NCI-H2081 (cell line): Measurements from ENCODE around the gene CR1.
"Not testable (repeated sequence)": the region's sequence is repeated elsewhere in the genome, so short reads cannot be mapped to it uniquely, and the experiment has no call there.

Experiments
- DNase-seq, 2 experiments: peaks; one replicate each; lab custom pipeline; 2025; lab: John Stamatoyannopoulos, UW

The CR1 gene

GRCh38 chr1:207503950-207504349 lies 8.0 kb downstream of the CR1 start:
- no peak for DNase-seq

- no peak for DNase-seq
Observed at GRCh38 chr1:207504438-207504837, 8.5 kb downstream of the CR1 start.

GRCh38 chr1:207510444-207510843 lies 14.5 kb downstream of the CR1 start:
- no peak for DNase-seq

- no peak for DNase-seq
Observed at GRCh38 chr1:207514890-207515289, 18.9 kb downstream of the CR1 start.

DNA sequence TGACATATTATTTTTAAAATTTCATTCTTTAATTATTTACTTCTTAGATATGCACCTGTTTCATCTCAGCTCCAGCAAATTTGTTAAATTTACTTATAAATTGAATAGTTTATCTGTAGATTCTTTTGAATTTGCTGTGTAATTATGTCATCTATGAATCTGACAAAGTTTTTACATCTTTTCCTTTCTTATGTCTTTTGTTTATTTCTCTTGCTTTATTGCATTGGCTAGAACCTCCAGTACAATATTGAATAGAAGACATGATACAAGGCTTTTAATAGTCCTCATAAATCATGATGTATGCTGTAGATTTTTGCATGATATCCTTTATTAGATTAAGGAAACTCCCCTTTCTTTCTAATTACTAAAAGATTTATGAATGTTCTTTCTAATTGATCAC lies 20.8 kb downstream of the CR1 start:
- DNase-seq, result no peak

GRCh38 chr1:207518608-207519236 lies 22.8 kb downstream of the CR1 start:
- no peak for DNase-seq

DNA sequence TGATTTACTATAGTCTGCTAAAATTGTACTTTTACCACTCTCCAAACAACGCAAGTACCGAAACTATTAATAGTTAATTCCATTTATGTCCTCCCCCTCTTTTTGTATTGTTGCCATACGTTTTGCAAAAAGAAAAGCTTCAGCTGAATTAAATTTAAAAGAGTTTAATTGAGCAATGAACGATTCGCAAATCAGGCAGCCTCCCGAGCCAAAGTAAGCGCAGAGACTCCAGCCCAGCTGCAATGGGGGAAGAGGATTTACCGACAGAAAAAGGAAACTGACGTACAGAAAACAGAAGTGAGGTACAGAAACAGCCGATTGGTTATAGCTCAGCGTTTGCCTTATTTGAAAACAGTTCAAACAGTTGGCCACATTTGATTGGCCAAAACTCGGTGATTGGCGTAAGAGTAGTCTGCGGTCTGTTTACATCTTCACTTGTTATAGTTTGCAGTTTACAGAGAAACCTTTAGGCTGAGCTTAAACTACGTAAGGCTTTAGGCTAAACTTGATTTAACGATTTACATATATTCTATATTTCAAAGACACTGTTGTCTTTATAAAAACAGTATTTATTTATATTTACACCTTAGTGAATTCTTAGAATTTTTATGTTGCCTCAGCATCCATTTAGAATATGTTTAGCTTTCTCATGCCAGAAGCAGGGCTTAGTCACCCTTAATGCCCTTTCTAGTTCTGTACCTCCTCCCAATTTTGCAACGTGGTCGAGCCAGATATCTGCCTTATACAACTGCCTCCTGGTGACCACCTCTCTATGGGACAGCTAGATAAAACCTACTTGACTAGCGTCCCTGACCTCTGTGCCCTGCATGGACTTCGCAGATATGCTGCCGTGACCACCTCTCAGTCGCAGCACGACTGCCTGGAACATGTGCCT lies 23.8 kb downstream of the CR1 start:
- no peak for DNase-seq

DNA sequence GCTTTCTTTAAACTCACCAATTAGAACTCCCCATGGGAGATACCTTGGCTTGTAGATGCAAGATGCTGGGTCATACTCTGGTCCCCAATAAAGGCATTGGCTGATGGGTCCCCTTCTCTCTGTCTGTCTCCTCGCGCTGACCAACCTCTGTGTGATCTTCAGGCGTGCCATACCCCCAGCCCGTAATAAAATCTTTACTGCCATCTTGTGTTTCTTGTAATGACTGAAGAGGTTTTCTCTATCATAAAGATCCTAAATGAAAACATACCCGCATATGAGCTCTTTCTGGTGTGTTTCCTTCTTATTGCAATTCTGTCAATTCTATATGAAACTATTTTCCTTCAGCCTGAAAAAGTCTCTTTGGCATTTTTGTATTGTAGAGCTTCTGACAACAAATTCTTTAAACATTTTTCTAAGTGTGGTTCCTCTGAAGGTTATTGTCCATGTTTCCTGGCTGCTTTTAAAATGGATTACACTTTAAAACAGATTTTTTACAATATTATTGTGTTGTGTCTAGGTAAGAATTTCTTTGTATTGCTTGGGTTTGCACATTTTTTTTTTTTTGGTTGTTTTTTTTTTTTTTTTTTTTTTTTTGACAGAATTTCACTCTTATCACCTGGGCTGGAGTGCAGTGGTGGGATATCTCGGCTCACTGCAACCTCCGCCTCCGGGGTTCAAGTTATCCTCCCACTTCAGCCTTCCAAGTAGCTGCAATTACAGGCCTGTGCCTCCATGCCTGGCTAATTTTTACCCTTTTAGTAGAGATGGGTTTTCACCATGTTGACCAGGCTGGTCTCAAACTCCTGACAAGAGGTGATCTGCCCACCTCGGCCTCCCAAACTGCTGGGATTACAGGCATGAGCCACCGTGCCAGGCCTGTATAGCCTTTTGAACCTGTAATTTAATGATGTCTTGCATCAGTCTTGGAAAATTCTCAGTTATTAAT lies 24.7 kb downstream of the CR1 start:
- DNase-seq, result not testable (repeated sequence)

GRCh38 chr1:207525239-207525638 lies 29.3 kb downstream of the CR1 start:
- DNase-seq, result not testable (repeated sequence)

- DNase-seq, result not testable (repeated sequence)
Observed at GRCh38 chr1:207528401-207528800, 32.4 kb downstream of the CR1 start.

- not testable (repeated sequence) for DNase-seq
Observed at GRCh38 chr1:207536263-207536662, 40.3 kb downstream of the CR1 start.

DNA sequence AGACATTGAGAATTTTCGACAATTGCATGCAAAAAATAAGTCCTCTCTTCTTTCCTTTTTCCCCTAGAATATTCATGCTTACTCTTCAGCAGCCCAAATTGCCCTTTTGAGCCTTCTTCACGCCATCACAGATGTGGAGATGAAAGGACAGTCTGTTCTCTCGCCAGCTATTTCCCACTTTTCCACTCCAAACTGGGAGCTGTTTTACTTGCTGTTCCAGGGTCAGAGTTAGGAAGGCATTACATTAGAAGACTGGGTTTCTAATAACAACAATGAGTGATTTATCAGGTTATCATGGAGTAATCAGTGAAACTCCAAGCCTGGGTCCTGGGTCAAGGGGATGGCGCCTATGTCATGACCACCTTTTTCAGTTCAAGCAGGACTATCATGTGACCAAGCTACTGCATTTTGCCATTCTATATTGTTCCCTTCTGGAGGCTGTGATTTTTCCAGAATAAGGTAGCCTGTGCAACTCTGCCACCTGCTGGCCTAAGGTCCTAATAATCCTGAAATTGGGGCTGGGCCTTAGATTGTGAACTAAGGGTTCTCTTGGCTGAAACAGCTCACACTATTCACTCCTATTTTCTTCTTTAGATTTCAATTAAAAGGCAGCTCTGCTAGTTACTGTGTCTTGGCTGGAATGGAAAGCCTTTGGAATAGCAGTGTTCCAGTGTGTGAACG lies 50.9 kb downstream of the CR1 start:
- not testable (repeated sequence) for DNase-seq

- not testable (repeated sequence) for DNase-seq
Observed at GRCh38 chr1:207554823-207555222, 58.9 kb downstream of the CR1 start.

DNA sequence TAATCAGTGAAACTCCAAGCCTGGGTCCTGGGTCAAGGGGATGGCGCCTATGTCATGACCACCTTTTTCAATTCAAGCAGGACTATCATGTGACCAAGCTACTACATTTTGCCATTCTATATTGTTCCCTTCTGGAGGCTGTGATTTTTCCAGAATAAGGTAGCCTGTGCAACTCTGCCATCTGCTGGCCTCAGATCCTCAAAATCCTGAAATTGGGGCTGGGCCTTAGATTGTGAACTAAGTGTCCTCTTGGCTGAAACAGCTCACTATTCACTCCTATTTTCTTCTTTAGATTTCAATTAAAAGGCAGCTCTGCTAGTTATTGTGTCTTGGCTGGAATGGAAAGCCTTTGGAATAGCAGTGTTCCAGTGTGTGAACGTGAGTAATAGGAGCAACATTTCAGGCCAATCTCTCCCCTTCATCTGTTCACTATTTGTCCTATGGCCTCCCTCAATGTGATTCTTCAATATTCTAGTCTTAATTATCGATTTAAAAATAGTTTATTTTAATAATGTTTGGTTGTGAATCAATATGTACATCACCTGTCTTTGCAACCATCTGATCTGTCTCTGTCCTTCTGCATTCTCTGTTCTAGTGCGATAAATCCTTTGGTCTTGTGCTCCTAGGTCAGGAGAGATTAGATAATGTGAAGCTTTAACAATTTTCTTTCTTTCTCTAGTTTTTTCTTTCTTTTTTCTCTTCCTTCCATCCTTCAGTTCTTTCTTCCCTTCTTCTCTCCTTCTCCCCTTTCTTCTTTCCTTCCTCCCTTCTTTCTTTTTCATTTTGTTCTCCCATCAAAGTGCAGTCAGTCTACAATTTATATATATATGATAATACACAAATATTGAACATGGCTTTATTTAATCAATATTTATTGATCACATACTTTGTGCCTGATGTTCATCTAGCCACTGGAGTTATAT lies 69.8 kb downstream of the CR1 start:
- DNase-seq, result peak; percentile 15 to 34

GRCh38 chr1:207571926-207572325 lies 76.0 kb downstream of the CR1 start:
- not testable (repeated sequence) for DNase-seq

GRCh38 chr1:207573074-207573473 lies 77.1 kb downstream of the CR1 start:
- DNase-seq, result not testable (repeated sequence)

- not testable (repeated sequence) for DNase-seq
Observed at GRCh38 chr1:207575381-207575780, 79.4 kb downstream of the CR1 start.

- no peak for DNase-seq
Observed at GRCh38 chr1:207578796-207579435, 83.0 kb downstream of the CR1 start.

DNA sequence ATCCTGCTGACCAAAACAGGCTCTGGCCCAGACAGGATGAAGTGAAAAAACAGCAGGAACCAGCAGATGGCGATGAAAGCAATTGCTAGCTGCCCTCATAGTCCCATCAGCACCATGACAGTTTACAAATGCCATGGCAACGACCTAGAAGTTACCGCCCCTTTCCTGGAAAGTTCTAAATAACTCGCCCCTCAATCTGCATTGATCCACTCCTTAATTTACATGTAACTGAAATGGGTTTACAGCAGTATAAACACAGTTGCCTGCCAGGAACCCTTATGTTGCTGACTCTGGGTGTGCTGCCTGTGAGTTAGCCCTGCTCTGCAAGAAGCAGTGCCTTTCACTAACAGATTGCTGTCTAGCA lies 83.5 kb downstream of the CR1 start:
- DNase-seq, result peak; percentile 47 to 68
